NCI-H187 treated with DMSO at 0.1 percent for 48 hours (cell line): ENCODE results near the gene CLN6.
A peak's percentile ranks its signal among the peaks of the same experiment; 100 is the strongest.
"Not testable (repeated sequence)": the region's sequence is repeated elsewhere in the genome, so short reads cannot be mapped to it uniquely, and the experiment has no call there.

ENCODE experiments used
- DNase-seq: peaks from one replicate; lab custom pipeline; 2025; lab: John Stamatoyannopoulos, UW

Gene CLN6

GRCh38 chr15:68256675-68257450, 27.3 kb upstream of the CLN6 start:
- DNase-seq, result peak; percentile 14

- peak; percentile 54 for DNase-seq
Observed at GRCh38 chr15:68252925-68253534, 23.5 kb upstream of the CLN6 start.

- no peak for DNase-seq
Observed at GRCh38 chr15:68249058-68249713, 19.7 kb upstream of the CLN6 start.

GRCh38 chr15:68244235-68244634, 14.7 kb upstream of the CLN6 start:
- no peak for DNase-seq

- no peak for DNase-seq
Observed at GRCh38 chr15:68241088-68241935, 11.8 kb upstream of the CLN6 start.

GRCh38 chr15:68239025-68239424, 9.5 kb upstream of the CLN6 start:
- no peak for DNase-seq

- no peak for DNase-seq
Observed at GRCh38 chr15:68235022-68235421, 5.5 kb upstream of the CLN6 start.

- not testable (repeated sequence) for DNase-seq
Observed at GRCh38 chr15:68234520-68234919, 5.0 kb upstream of the CLN6 start.

- DNase-seq, result no peak
Observed at GRCh38 chr15:68234060-68234459, 4.5 kb upstream of the CLN6 start.

GRCh38 chr15:68232937-68233336, 3.4 kb upstream of the CLN6 start:
- DNase-seq, result no peak

GRCh38 chr15:68232449-68232848, 2.9 kb upstream of the CLN6 start:
- DNase-seq, result no peak

- DNase-seq, result no peak
Observed at GRCh38 chr15:68231102-68231818, 1.7 kb upstream of the CLN6 start.

GRCh38 chr15:68230157-68231100, 901 bp upstream of the CLN6 start:
- no peak for DNase-seq

- no peak for DNase-seq
Observed at GRCh38 chr15:68228971-68229385, 550 bp downstream of the CLN6 start.

GRCh38 chr15:68228143-68228970, 1.2 kb downstream of the CLN6 start:
- DNase-seq, result no peak

- DNase-seq, result no peak
Observed at GRCh38 chr15:68227643-68228142, 1.8 kb downstream of the CLN6 start.

- DNase-seq, result not testable (repeated sequence)
Observed at GRCh38 chr15:68225442-68225841, 4.1 kb downstream of the CLN6 start.

GRCh38 chr15:68224546-68225250, 4.8 kb downstream of the CLN6 start:
- DNase-seq, result no peak

GRCh38 chr15:68224108-68224507, 5.4 kb downstream of the CLN6 start:
- no peak for DNase-seq
